KOPT-K1 (cell line): ENCODE measurements around the gene CADM1.

Source experiments
- H3K27ac ChIP-seq: fragments of 200-600 bp; sonication (generic); 2 replicates; pipeline ENCODE4 v1.5.1; 2016; ENCODE audit warnings: antibody characterized with exemption, mild to moderate bottlenecking, low read depth, low read length; ENCODE audit not compliant: poor library complexity, severe bottlenecking
- H3K36me3 ChIP-seq: fragments of 200-600 bp; sonication (generic); 2 replicates; pipeline ENCODE4 v1.5.1; 2017; ENCODE audit warnings: antibody characterized with exemption, mild to moderate bottlenecking, low read length, moderate library complexity; ENCODE audit not compliant: insufficient read depth
- H3K9me3 ChIP-seq: fragments of 200-600 bp; sonication (generic); 2 replicates; pipeline ENCODE4 v1.5.1; 2017; ENCODE audit warnings: antibody characterized with exemption, low read length, mild to moderate bottlenecking; ENCODE audit not compliant: insufficient read depth, poor library complexity, severe bottlenecking

The CADM1 gene

DNA sequence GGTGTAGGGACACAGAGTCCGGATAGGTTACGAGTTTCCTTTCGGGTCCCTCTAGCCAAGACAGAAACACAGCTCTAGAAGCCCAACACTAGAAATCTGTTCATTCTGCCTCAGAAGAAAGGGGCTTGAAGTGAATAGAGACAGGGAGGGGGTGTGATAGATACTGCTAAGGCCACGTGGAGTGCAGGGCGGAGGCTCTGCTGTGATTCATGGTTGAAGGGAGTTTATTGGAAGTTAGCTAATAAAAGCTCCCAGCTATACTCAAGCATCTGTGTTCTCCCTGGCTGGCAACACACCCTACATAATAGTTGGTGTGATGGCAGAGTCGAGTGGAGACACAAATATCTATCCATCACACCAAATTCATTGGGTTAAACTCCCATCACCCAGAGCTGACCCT lies 337.4 kb downstream of the CADM1 start:
- H3K27ac ChIP-seq: no peak overlapping the region
- no peaks in the 10 kb centered on the region for H3K36me3 ChIP-seq
- no peaks in the 10 kb centered on the region for H3K9me3 ChIP-seq

DNA sequence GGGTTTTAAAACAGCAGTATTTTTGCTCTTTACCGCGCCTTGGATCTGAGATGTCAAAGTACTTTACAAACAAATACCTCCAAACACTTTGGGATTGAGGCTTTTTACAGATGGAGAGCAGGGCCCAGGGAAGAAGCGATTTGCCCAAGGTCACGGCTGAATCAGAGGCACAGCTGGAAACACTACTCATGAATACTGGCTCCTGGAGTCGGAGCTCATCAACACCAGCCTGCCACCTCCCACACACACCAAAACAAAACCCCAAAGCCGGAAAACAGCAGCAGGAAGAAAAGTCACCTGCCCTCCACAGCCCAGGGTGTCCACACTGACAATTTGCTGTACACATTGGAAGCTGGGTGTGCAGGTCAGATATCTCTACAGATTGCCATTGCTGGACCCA lies 339.4 kb downstream of the CADM1 start:
- Histone ChIP-seq H3K36me3 (no peaks in the 10 kb centered on the region), H3K27ac (no peak overlapping the region)

DNA sequence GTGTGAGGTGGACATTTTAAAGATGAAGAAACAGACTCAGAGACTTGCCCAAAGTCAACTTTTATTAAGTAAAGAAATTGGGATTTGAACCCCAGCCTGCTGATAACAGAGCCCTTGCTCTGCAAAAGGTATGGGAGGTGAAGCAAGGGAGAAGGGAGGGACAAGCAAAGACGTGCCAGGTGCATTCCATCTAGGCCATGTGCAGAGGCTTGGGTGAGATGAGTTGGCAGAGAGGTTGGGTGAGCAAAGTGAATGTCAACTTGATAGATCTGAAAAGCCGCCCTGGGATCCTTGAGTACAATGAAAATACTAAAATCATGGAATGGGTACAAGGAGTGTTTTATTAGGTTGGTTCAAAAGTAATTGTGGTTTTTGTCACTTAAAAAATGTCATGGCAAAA lies 341.3 kb downstream of the CADM1 start:
- Histone ChIP-seq H3K27ac (no peak overlapping the region), H3K36me3 (no peaks in the 10 kb centered on the region), H3K9me3 (no peaks in the 10 kb centered on the region)

More for the DNA sequence above, 339.4 kb downstream of the CADM1 start:
- H3K9me3 ChIP-seq: no peaks in the 10 kb centered on the region

DNA sequence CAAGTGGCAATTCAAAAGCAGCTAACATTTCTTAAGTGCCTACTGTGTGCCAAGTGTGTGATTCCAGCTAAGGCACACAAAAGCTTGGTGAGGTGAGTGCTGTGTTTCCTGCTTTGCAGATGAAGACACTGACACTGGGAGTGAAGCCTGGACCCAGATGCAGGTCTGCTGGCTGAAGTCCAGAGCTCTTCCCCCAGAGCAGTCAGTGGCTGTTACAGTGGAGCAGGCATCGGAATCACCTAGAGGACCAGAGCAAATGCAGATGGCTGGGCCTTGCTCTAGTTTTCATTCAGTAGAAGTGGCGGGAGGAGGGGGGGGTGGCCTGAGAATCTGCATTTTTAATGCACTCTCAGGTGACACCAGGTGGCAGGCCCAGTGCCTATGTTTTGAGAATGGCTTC lies 342.3 kb downstream of the CADM1 start:
- H3K36me3 ChIP-seq: no peaks in the 10 kb centered on the region
- no peaks in the 10 kb centered on the region for H3K9me3 ChIP-seq
- no peak overlapping the region for H3K27ac ChIP-seq

DNA sequence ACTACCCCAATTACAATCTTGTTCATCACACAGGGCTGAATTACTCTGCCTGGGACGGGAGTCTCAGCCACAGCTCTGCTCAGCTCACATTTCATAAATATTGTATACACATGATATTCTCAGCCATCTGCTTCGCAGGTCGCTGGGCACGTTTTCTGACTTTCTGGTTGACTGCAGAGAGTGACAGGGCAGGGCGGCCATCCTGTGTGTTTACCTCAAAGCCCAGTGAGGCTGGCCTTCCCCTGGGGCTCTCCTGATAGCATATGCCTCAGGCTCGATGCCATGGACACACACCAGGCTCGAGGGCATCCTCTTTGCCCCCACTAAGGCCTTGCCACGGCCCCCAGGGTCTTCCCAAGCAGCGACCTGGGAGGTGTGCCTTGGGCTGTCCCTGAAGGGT lies 345.0 kb downstream of the CADM1 start:
- Histone ChIP-seq H3K27ac (no peak overlapping the region), H3K36me3 (no peaks in the 10 kb centered on the region), H3K9me3 (no peaks in the 10 kb centered on the region)

DNA sequence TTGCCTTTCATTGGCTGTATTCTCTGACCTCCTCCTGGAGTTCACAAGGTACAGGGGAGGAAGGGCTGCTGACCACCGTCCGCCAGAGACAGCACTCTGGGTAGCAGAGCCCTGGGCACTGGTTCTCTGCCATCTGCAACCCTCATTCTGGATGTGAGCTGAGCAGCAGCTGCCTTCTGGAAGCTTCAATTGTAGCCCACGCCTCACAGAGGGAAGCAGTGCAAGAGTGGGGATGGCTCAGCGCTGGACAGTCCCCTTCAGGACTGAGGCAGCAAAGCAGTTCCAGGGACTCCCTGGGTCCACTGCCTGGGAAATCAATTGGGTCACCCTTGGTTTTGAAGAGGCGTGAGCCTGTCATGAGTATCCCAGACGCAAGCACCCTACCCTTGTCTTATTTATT lies 346.2 kb downstream of the CADM1 start:
- Histone ChIP-seq H3K36me3 (no peaks in the 10 kb centered on the region), H3K27ac (no peak overlapping the region), H3K9me3 (no peaks in the 10 kb centered on the region)

DNA sequence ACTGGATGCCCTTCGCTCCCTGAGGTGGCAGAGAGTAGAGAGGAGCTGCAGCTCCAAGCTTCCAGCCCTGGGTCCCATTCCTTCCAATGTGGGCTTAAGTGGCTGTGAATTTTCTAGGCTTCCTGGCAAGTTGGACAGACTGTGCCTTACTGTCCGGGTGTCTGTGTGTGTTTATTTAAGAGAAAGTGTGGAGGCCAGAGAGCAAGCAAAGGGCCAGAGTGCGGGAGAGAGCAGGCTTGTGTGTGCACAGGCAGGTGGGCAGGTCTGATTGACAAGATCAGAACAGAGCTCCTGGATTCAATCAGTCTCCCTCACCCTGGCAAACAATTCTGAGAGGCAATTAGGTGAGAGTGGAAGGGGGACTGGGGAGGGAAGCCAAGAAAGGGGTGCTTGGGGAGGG lies 347.0 kb downstream of the CADM1 start:
- H3K36me3 ChIP-seq: no peaks in the 10 kb centered on the region
- H3K27ac ChIP-seq: no peak overlapping the region
- H3K9me3 ChIP-seq: no peaks in the 10 kb centered on the region

DNA sequence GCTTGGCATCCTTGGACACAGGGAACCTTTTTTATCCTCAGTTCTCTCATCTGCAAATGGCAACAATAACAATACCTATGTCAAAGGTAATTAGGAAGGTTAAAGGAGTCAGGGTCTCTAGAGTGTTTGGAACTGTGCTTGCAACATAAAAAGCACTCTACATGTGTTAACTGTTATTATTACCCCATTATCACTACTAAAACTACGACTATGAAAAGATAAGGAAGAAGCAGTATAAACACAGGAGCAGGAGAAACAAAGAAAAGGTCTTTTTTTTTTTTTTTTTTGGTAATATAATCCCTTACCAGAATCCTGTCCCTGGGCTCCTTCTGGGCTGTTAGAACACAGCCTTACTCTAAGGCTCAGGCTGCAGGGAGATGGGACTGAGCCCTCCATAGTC lies 348.2 kb downstream of the CADM1 start:
- Histone ChIP-seq H3K27ac (no peak overlapping the region), H3K36me3 (no peaks in the 10 kb centered on the region)

DNA sequence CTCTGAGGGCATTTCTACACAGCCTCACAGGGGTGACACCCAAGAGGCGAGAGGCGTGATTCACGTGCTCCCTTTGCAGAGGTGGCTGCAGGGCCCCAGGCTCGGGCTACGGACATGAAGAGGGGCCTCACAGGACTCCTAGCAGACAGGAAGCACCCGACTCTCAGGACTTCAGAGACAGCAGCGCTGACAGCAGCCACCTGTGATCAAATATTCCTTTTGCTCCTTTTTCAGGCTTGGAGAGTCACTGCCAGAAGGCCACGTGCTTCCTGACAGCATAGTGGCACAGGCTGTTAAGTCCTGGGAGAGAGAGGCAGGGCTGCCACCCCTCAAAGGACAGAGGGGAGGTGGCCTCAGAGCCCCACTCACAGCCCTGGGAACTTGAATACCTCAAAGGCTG lies 348.9 kb downstream of the CADM1 start:
- Histone ChIP-seq H3K27ac (no peak overlapping the region), H3K36me3 (no peaks in the 10 kb centered on the region), H3K9me3 (no peaks in the 10 kb centered on the region)

More for the DNA sequence above, 348.2 kb downstream of the CADM1 start:
- H3K9me3 ChIP-seq: no peaks in the 10 kb centered on the region

DNA sequence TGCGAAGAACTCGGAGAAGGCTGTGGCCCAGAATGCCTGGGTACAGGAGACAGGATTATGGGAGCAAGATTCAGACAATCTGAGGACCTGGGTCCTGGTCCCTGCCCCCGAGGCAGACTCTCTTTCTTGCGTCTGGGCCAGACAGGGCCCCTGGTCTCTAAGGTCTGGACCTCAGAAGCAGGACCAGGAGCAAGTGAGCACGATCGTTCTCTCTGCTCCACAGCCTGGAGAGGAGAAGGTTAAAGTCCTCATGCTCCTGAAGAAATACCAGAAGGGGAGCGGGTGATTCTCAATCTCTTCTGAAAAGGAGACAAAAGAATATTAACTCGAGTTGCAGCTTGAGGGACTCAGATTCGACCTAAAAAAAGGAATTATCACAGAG lies 349.9 kb downstream of the CADM1 start:
- Histone ChIP-seq H3K27ac (no peak overlapping the region), H3K9me3 (no peaks in the 10 kb centered on the region), H3K36me3 (no peaks in the 10 kb centered on the region)

DNA sequence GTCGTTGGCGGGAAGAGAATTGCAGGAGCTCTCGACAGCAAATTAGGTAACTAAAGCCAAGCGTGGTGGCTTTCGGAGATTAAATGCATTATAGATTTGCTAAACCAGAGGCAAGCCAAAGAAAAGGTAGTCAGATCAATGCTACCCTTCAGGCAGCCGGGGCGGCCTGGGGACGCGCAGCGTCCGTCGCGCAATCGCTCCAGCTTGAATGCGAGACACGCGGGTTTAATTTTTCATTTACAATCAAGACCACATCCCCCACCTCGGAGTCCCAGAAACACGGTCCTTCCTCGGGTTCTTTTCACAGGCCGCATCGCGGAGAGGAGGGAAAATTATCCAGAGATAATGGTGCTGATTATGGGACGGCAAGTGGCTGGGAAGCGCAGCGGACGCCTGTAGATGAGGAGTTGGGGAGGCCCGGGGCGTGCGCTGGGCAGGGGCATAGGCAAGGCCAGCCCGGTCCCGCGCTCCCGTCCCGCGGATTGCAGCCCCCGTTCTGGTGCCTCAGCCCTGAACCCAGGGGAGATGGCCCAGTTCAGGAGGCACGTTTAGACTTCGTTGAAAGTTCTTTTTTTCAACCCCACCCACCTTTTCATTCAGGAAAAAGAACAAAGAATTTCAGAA lies 350.4 kb downstream of the CADM1 start:
- no peak overlapping the region for H3K27ac ChIP-seq
- H3K36me3 ChIP-seq: no peaks in the 10 kb centered on the region
- no peaks in the 10 kb centered on the region for H3K9me3 ChIP-seq

DNA sequence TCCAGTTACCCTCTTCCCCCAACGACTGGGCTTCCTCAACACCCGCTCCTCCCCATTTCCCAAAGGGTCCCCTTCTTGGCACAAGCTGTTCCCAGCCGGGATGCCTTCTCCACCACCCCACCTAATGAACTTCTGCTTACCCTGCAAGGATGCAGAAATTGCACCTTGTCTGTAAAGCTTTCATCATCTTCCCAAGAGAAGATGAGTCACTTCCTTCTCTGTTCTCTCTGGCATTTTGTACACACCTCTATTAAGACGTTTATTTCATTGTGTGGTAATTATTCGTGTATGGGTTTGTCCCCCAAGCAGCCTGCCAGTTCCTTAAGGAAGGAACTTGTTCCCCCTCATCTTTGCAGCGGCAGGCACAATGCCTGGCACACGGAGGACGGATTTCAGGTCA lies 351.1 kb downstream of the CADM1 start:
- Histone ChIP-seq H3K27ac (no peak overlapping the region), H3K36me3 (no peaks in the 10 kb centered on the region), H3K9me3 (no peaks in the 10 kb centered on the region)

DNA sequence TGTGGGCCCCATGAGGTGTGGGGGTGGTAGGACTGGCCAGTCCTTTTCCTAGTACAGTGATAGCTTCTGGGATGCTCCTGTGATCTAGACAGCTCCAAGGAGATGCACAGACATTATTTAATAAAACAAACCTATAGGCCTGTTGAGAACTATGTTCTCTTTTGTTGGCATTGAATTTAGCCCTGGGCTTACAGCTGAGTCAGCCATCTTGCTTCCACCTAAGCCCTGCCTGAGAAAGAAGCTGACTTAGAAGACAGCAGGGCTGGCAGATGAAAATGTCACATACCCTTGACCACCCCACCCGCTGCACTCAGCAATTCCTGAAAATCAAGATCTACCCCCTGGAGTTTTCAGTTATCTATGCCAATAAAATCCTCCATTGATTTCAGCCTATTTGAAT lies 353.2 kb downstream of the CADM1 start:
- H3K27ac ChIP-seq: no peak overlapping the region
- no peaks in the 10 kb centered on the region for H3K36me3 ChIP-seq
- H3K9me3 ChIP-seq: no peaks in the 10 kb centered on the region

DNA sequence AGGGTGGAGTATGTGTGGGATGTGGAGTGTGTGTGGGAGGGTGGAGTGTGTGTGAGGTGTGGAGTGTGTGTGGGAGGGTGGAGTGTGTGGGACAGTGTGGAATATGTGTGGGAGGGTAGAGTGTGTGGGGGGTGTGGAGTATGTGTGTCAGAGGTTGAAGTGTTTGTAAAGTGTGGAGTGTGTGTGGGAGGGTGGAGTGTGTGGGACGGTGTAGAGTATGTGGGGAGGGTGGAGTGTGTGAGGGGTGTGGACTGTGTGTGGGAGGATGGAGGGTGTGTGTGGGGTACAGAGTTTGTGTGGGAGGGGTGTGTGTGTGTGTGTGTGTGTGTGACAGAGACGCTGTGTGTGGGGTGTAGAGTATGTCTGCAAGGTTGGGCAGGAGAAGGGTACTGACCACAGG lies 355.5 kb downstream of the CADM1 start:
- no peaks in the 10 kb centered on the region for H3K36me3 ChIP-seq
- no peak overlapping the region for H3K27ac ChIP-seq
- H3K9me3 ChIP-seq: no peaks in the 10 kb centered on the region

DNA sequence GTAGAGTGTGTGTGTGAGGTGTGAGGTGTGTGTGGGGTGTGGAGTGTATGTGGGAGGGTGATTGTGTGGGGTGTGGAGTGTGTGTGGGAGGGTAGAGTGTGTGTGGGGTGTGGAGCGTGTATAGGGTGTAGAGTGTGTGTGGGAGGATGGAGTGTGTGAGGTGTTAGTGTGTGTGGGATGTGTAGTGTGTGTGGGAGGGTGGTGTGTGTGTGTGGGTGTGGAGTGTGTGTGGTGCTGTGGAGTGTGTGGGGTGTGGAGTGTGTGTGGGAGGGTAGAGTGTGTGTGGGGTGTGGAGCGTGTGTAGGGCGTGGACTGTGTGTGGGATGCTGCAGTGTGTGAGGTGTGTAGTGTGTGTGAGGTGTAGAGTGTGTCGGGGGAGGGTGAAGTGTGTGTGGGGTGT lies 356.1 kb downstream of the CADM1 start:
- Histone ChIP-seq H3K9me3 (no peaks in the 10 kb centered on the region), H3K36me3 (no peaks in the 10 kb centered on the region), H3K27ac (no peak overlapping the region)

DNA sequence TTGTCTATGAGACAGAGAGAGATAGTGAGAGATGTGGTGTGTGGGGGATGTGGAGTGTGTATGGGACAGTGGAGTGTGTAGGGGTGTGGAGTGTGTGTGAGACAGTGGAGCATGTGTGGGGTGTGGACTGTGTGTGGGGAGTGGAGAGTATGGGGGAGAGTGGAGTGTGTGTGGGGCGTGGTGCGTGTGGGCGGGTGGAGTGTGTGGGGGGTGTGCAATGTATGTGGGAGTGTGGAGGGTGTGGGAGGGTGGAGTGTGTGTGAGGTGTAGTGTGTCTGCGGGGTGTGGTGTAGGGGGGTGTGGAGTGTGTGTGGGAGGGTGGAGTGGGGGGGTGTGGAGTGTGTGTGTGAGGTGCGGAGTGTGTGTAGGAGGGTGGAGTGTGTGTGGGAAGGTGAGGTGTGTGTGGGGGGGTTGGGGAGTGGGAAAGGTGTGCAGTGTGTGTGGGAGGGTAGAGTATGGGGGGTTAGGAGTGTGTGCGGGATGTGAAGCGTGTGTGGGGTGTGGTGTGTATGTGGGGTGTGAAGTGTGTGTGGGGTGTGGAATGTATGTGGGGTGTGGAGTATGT lies 356.9 kb downstream of the CADM1 start:
- no peaks in the 10 kb centered on the region for H3K9me3 ChIP-seq
- no peak overlapping the region for H3K27ac ChIP-seq
- H3K36me3 ChIP-seq: no peaks in the 10 kb centered on the region
